GM23248 (cell line): ENCODE results near the gene HDGF.

Source experiments
- EZH2 ChIP-seq: fragments of 200-600 bp; sonication (generic); IDR thresholded peaks from 2 replicates; pipeline ENCODE4 v1.6.1; 2018; ENCODE audit warnings: antibody characterized with exemption, mild to moderate bottlenecking; ENCODE audit not compliant: insufficient read depth, poor library complexity, severe bottlenecking
- EZH2phosphoT487 ChIP-seq: fragments of 200-600 bp; sonication (generic); IDR thresholded peaks from 2 replicates; pipeline ENCODE4 v1.6.1; 2018; ENCODE audit warnings: antibody characterized with exemption, moderate library complexity, mild to moderate bottlenecking, low read depth; ENCODE audit not compliant: insufficient read depth

DNA sequence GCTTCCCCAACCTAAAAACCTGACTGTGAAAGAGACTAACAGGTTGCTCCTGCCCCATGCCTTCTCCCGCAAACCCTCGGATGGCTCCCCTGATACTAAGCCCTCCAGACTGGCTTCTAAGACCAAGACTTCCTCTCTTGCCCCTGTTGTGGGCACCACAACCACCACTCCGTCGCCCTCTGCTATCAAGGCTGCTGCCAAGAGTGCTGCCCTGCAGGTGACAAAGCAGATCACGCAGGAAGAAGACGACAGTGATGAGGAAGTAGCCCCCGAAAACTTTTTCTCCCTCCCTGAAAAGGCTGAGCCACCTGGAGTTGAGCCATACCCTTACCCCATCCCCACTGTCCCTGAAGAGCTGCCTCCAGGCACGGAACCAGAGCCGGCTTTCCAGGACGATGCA is 35.2 kb upstream of the HDGF start:
- TF ChIP-seq EZH2 = no peak
- TF ChIP-seq EZH2phosphoT487 = no peak
